CD4-positive, alpha-beta memory T cell (primary cell): ENCODE measurements around the gene ACVRL1. TPM values are rescaled to one million over a fixed set of nuclear protein-coding genes. Genes with fewer than 3 reads are reported as not detected.

Experiments
- CTCF ChIA-PET: fragments of 350-600 bp; sonication (Branson Sonifier 250); formaldehyde crosslinking; loops from one replicate; lab custom pipeline; 2021; ENCODE audit warnings: inconsistent platforms; ENCODE audit not compliant: partially characterized antibody; lab: Charles Lee
- POLR2A ChIA-PET: fragments of 350-600 bp; sonication (Branson Sonifier 250); formaldehyde crosslinking; loops from one replicate; lab custom pipeline; 2021; ENCODE audit not compliant: partially characterized antibody; lab: Charles Lee
- DNase-seq, 5 donors: peaks; one replicate each; pipeline versions ENCODE4 v3.0.0 to v3.0.0-alpha.2; 2020 to 2022; ENCODE audit warnings: mixed read lengths in 1 of 5
- H3K27ac ChIP-seq: one replicate; pipeline ENCODE4 v1.7.0; 2013; ENCODE audit warnings: low read depth, low read length
- H3K27me3 ChIP-seq: 2 replicates; pipeline ENCODE4 v1.7.0; 2013; ENCODE audit warnings: mild to moderate bottlenecking, low read length, moderate library complexity; ENCODE audit not compliant: insufficient read depth
- H3K36me3 ChIP-seq: 2 replicates; pipeline ENCODE4 v1.7.0; 2013; ENCODE audit warnings: mild to moderate bottlenecking, low read length, moderate library complexity; ENCODE audit not compliant: insufficient read depth
- H3K4me1 ChIP-seq: 2 replicates; pipeline ENCODE4 v1.7.0; 2013; ENCODE audit warnings: mild to moderate bottlenecking, low read length, moderate library complexity; ENCODE audit not compliant: insufficient read depth
- H3K4me3 ChIP-seq, 2 donors: one replicate each; pipeline ENCODE4 v1.7.0; 2013; ENCODE audit warnings: low read length in 2 of 2, mild to moderate bottlenecking in 1 of 2
- H3K9me3 ChIP-seq, 2 donors: one replicate each; pipeline ENCODE4 v1.7.0; 2013; ENCODE audit warnings: low read length in 2 of 2, control low read depth in 1 of 2; ENCODE audit not compliant: control insufficient read depth in 1 of 2
- H3K27ac Mint-ChIP-seq, 7 donors: one replicate each; pipeline ENCODE4 v1.8.0; 2020 to 2021; ENCODE audit warnings: mixed read lengths in 7 of 7, mild to moderate bottlenecking in 6 of 7, inconsistent platforms in 3 of 7, moderate library complexity in 3 of 7
- H3K27me3 Mint-ChIP-seq, 2 donors: one replicate each; pipeline ENCODE4 v1.8.0; 2020 to 2021; ENCODE audit warnings: mixed read lengths in 2 of 2
- H3K36me3 Mint-ChIP-seq, 2 donors: one replicate each; pipeline ENCODE4 v1.8.0; 2020 to 2021; ENCODE audit warnings: mixed read lengths in 2 of 2, inconsistent platforms in 1 of 2, mild to moderate bottlenecking in 1 of 2
- H3K4me1 Mint-ChIP-seq, 4 donors: one replicate each; pipeline ENCODE4 v1.8.0; 2020 to 2021; ENCODE audit warnings: mixed read lengths in 4 of 4, mild to moderate bottlenecking in 1 of 4
- H3K4me3 Mint-ChIP-seq, 8 donors: one replicate each; pipeline ENCODE4 v1.8.0; 2020 to 2021; ENCODE audit warnings: mixed read lengths in 8 of 8, mild to moderate bottlenecking in 7 of 8, moderate library complexity in 6 of 8, inconsistent platforms in 3 of 8
- H3K9me3 Mint-ChIP-seq, 8 donors: one replicate each; pipeline ENCODE4 v1.8.0; 2020 to 2021; ENCODE audit warnings: mixed read lengths in 8 of 8, mild to moderate bottlenecking in 5 of 8, inconsistent platforms in 3 of 8, moderate library complexity in 1 of 8
- intact Hi-C: fragments of 100-400 bp; cut with micrococcal nuclease; formaldehyde crosslinking; loops from one replicate; pipeline ENCODE4 v1.15.1; 2023
- polyA plus RNA-seq, 2 donors: library from polyadenylated mRNA; unstranded; fragments of 300-500 nt; fragmentation: Illumina TruSeq; gene quantifications; one replicate each; pipeline ENCODE4 v1.2.3, GENCODE V29; 2021
- total RNA-seq, 2 experiments: library from RNA; stranded (reverse); gene quantifications; one replicate each; pipeline ENCODE4 v1.2.3, GENCODE V29; 2021

ACVRL1 gene
- total and polyA plus RNA-seq, 4 experiments from 2014 or later, result 0.15 to 0.83 TPM; not detected in 2

DNA sequence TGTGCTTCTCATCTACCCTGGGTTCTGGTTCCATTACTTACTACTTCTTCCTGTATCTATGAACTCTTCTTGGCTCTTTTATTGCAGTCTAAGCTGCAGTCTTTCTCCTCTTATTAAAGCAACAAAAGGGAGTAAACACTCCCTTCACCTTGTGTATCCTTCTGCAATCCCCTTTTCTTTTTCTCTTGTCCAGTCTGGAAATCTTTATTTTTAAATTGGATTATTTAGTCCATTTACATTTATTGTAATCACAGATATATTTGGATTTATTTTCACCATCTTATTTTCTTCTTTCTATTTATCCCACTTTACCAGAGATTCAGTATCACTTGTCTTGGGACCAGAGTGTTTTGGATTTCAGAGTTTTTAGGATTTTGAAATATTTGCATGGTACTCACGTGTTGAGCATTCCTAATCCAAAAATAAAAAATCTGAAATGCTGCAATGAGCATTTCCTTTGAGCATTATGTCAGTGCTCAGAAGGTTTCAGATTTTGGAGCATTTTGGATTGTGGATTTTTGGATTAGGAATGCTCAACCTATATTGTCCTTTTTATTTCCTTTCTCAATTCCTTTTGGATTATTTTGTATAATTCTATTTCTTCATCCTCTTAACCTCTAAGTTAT, 37.4 kb downstream of the ACVRL1 start:
- CTCF ChIA-PET, result interaction anchor here (1.2 kb wide), 1 partner anchor 36 kb away, joined by 3 read pairs; no protein-coding TSS in a partner anchor
- no peak for DNase-seq
- H3K27ac Mint-ChIP-seq, result no peak overlapping the region
- Histone ChIP-seq H3K36me3 (no peaks in the 10 kb centered on the region), H3K4me1 (no peaks in the 10 kb centered on the region), H3K27ac (no peak overlapping the region), H3K9me3 (no peaks in the 10 kb centered on the region), H3K27me3 (no peaks in the 10 kb centered on the region), H3K4me3 (no peak overlapping the region)
- H3K27me3 Mint-ChIP-seq, result peaks cover 11 to 12% of the 10 kb centered on the region in 2 donors
- H3K4me3 Mint-ChIP-seq, result no peak overlapping the region
- H3K36me3 Mint-ChIP-seq, result peaks cover 2 to 6% of the 10 kb centered on the region in 2 donors
- POLR2A ChIA-PET, result no interaction called here
- peaks cover 5 to 22% (median 12%) of the 10 kb centered on the region in 8 donors for H3K9me3 Mint-ChIP-seq
- intact Hi-C loops, result no loop called here
- H3K4me1 Mint-ChIP-seq, result peaks cover 2 to 7% (median 5%) of the 10 kb centered on the region in 4 donors

DNA sequence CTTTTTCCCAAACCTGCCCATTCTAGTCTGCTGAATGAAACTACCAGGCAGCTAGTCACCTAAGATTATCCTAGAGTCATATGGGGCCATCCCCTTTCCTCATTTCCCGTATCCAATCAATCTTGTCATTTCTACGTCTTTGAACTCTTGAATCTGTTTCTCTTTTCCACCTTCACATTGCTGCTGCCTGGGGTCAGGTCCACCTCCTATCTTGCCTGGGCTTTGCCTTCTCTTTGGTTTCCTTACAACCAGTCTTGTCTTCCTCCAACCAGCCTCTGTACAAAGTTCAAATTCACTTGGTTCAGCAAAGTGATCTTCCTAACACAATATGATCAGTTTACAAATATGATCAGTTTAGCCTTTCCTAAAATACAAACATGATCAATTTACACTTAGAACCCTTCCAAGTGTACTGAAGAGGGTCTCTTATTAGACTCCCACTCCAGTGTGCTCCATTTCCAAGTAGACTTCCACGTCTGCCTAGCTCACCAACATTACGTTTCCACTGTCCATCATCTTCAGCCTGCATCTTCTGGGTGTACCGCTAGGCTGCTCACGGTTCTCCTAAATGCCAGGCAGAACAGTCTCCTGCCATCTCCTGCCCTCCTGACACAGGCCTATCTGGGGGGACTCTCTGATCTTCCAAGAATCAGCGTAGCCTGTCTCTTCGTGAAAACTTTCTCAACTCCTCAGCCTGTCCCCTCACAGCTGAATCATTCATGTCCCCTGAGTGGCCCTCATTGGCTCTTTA, 40.1 kb downstream of the ACVRL1 start:
- Histone ChIP-seq H3K9me3 (no peaks in the 10 kb centered on the region), H3K27me3 (no peaks in the 10 kb centered on the region), H3K36me3 (no peaks in the 10 kb centered on the region), H3K27ac (no peak overlapping the region), H3K4me1 (peaks cover 9% of the 10 kb centered on the region), H3K4me3 (no peak overlapping the region)
- no peak for DNase-seq
- H3K4me1 Mint-ChIP-seq, result peaks cover 0 to 15% (median 6%) of the 10 kb centered on the region in 4 donors
- POLR2A ChIA-PET, result no interaction called here
- intact Hi-C loops, result no loop called here
- H3K27ac Mint-ChIP-seq, result no peak overlapping the region
- no peak overlapping the region for H3K4me3 Mint-ChIP-seq
- peaks cover 8 to 9% of the 10 kb centered on the region in 2 donors for H3K27me3 Mint-ChIP-seq
- peaks cover 5 to 22% (median 12%) of the 10 kb centered on the region in 8 donors for H3K9me3 Mint-ChIP-seq
- CTCF ChIA-PET, result interaction anchor here (1.3 kb wide), 1 partner anchor 24 kb away, joined by 3 read pairs; no protein-coding TSS in a partner anchor
- peaks cover 6% of the 10 kb centered on the region in 2 donors for H3K36me3 Mint-ChIP-seq

DNA sequence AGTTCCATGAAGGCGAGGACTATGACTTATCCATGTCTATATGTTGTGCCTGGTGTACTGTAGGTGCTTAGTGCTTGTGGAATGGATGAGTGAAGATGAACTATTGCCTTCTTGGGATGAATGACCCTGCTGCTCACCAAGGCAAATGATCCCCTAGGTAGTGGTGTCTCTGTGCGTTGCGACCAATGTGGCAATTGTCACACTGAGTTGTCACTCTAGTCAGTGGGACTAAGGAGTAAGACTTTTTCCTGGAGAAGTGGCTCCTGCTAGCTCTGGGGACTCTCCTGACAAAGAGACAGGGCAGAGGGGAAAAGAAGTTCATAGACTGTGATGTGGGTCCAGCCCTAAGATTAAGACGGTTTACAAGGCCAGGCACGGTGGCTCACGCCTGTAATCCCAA, 40.8 kb downstream of the ACVRL1 start:
- Mint-ChIP-seq H3K4me3 (no peak overlapping the region), H3K9me3 (peaks cover 5 to 22% (median 12%) of the 10 kb centered on the region in 8 donors), H3K27ac (no peak overlapping the region), H3K4me1 (peaks cover 4 to 22% (median 12%) of the 10 kb centered on the region in 4 donors), H3K36me3 (peaks cover 6% of the 10 kb centered on the region in 2 donors), H3K27me3 (peaks cover 6% of the 10 kb centered on the region in 2 donors)
- no peaks in the 10 kb centered on the region for H3K27me3 ChIP-seq
- H3K4me3 ChIP-seq, result no peak overlapping the region
- no peak overlapping the region for H3K27ac ChIP-seq
- no peaks in the 10 kb centered on the region for H3K9me3 ChIP-seq
- POLR2A ChIA-PET, result no interaction called here
- intact Hi-C loops, result no loop called here
- peaks cover 16% of the 10 kb centered on the region for H3K4me1 ChIP-seq
- DNase-seq, result no peak
- CTCF ChIA-PET, result interaction anchor here (1.3 to 2.5 kb wide), 2 partner anchors 25 to 33 kb away, joined by 3 to 9 read pairs; no protein-coding TSS in a partner anchor
- no peaks in the 10 kb centered on the region for H3K36me3 ChIP-seq

DNA sequence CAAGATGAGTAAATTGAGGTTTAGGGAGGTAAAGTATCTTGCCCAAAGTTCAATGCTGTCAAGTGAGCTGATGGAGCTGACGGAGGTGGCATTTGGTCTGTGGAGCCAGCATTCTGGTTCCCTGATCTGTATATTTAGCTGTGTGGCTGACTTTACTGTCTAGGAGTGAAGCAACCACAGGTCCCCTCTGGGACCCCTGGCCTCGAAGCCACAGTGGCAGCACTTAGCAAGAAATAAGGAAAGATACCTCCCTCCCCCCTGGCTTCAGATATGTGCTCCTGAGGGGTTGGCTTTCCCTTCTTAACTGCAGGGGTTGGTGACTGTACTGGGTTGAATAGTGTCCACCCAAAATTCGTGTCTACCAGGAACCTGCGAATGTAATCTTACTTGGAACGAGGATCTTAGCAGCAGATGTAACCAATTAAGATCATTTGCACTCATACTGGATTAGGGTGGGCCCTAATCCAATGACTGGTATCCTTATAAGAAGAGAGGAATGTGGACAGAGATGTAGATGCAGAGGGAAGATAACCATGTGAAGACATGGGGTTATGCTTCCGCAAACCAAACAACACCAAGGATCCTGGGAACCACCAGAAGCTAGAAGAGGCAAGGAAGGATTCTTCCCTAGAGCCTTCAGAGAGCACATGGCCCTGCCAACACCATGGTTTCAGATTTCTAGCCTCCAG, 42.2 kb downstream of the ACVRL1 start:
- Mint-ChIP-seq H3K27ac (peak overlapping the region in 1 of 7 donors; percentile 19), H3K4me1 (peaks cover 18 to 36% (median 24%) of the 10 kb centered on the region in 4 donors), H3K27me3 (peaks cover under 1 to 3% of the 10 kb centered on the region in 2 donors), H3K4me3 (peak overlapping the region in 5 of 8 donors; percentile 6 to 61 (median 40)), H3K36me3 (peaks cover 3 to 6% of the 10 kb centered on the region in 2 donors), H3K9me3 (peaks cover under 1 to 11% (median 5%) of the 10 kb centered on the region in 8 donors)
- no peak for DNase-seq
- Histone ChIP-seq H3K9me3 (no peaks in the 10 kb centered on the region), H3K27ac (no peak overlapping the region), H3K4me3 (no peak overlapping the region), H3K27me3 (no peaks in the 10 kb centered on the region), H3K36me3 (no peaks in the 10 kb centered on the region), H3K4me1 (peaks cover 30% of the 10 kb centered on the region)
- CTCF ChIA-PET, result interaction anchor here (0.6 to 2.8 kb wide), 9 partner anchors 22 to 76 kb away, joined by 3 to 12 read pairs (median 7); no protein-coding TSS in a partner anchor
- POLR2A ChIA-PET, result interaction anchor here (1.3 kb wide), 1 partner anchor 23 kb away, joined by 4 read pairs; no protein-coding TSS in a partner anchor
- intact Hi-C loops, result loop anchor here (5.0 kb wide), 1 partner anchor 1667 kb away; the partner anchor contains the start of gene LIMA1

DNA sequence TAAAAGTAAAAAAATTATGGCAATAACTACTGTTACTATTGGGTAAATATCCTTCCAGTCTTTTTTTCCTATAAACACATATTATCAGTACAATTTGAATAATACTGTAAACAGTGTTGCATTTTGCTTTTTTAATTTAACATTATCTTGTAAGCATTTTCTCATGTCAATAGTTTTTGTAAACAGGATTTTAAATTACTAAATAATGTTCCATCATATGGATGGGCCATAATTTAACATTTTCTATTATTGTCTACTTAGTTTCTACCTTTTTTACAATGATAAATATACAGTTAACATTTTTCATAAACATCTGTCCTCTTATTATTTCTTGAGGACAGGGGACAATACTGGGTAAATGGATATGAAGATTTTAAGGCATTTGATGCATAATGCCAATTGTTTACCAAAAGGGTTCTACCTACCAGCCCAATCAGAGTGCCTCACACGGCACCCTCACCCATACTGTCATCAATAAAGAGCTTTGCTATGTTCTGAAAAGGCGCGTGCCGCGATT, 43.4 kb downstream of the ACVRL1 start:
- Mint-ChIP-seq H3K4me3 (peak overlapping the region; percentile 87 to 98 (median 95)), H3K27me3 (peaks cover 0 to 2% of the 10 kb centered on the region in 2 donors), H3K9me3 (no peaks in the 10 kb centered on the region), H3K27ac (peak overlapping the region; percentile 29 to 97 (median 95)), H3K4me1 (peaks cover 27 to 49% (median 35%) of the 10 kb centered on the region in 4 donors), H3K36me3 (peaks cover 0 to 3% of the 10 kb centered on the region in 2 donors)
- no peaks in the 10 kb centered on the region for H3K9me3 ChIP-seq
- peak overlapping the region; percentile 63 for H3K27ac ChIP-seq
- peak overlapping the region; percentile 50 to 83 for H3K4me3 ChIP-seq
- H3K4me1 ChIP-seq, result peaks cover 30% of the 10 kb centered on the region
- no peaks in the 10 kb centered on the region for H3K36me3 ChIP-seq
- DNase-seq, result no peak
- CTCF ChIA-PET, result interaction anchor here (0.5 to 2.8 kb wide), 6 partner anchors 20 to 72 kb away, joined by 3 to 12 read pairs (median 7); no protein-coding TSS in a partner anchor
- POLR2A ChIA-PET, result interaction anchor here (1.3 to 1.5 kb wide), 3 partner anchors 21 to 30 kb away, joined by 3 to 6 read pairs (median 4); no protein-coding TSS in a partner anchor
- H3K27me3 ChIP-seq, result no peaks in the 10 kb centered on the region
- intact Hi-C loops, result loop anchor here (1.0 to 5.0 kb wide), 3 partner anchors 21 to 1668 kb away; partner anchors contain the start of gene LIMA1

DNA sequence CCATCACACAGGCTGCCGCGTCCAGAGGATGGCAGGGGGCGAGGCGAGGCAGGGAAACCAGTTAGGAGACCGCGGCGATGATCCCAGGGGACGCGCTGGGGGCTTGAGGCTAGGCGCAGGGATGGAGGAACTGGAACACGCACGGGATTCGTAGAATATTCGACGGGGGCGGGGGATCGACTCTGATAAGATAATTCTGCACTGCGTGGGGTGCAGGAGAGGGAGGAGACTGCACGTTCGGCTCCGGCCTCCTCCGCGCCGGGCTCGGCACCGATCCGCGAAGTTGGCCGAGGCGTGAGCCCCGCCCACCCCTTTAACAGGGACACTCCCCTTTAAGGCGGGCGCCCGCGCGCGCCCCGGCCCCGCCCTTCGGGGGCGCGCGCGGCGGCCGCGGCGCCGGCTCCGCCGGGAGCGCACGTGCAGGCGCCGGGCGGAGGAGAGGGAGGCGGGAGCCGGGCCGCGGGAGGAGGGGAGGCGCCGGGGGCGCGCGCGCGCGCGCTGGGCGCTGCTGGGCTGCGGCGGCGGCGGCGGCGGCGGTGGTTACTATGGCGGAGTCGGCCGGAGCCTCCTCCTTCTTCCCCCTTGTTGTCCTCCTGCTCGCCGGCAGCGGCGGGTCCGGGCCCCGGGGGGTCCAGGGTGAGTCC, 44.0 kb downstream of the ACVRL1 start, which contains the start of gene ACVR1B:
Gene ACVR1B (plus strand): TSS at position 501 of the 644 bp plus-strand sequence. CDS start 45 bp downstream, at position 546.
- Mint-ChIP-seq H3K4me1 (peaks cover 29 to 52% (median 40%) of the 10 kb centered on the region in 4 donors), H3K27ac (peak within 1 kb of the TSS; percentile 49 to 97 (median 95)), H3K27me3 (peaks cover 0 to 2% of the 10 kb centered on the region in 2 donors), H3K9me3 (no peaks in the 10 kb centered on the region), H3K36me3 (peaks cover 0 to 3% of the 10 kb centered on the region in 2 donors), H3K4me3 (peak within 1 kb of the TSS; percentile 87 to 98 (median 95))
- CTCF ChIA-PET, result interaction anchor here (1.4 to 2.8 kb wide), 3 partner anchors 20 to 72 kb away, joined by 7 to 12 read pairs (median 7); no protein-coding TSS in a partner anchor
- DNase-seq, result peak; percentile 88 to 92 (median 89)
- Histone ChIP-seq H3K4me3 (peak within 1 kb of the TSS; percentile 61 to 83), H3K27ac (peak within 1 kb of the TSS; percentile 63), H3K4me1 (peaks cover 30% of the 10 kb centered on the region), H3K36me3 (no peaks in the 10 kb centered on the region), H3K9me3 (no peaks in the 10 kb centered on the region), H3K27me3 (no peaks in the 10 kb centered on the region)
- intact Hi-C loops, result loop anchor here (1.0 to 5.0 kb wide), 3 partner anchors 20 to 1669 kb away; partner anchors contain the start of gene LIMA1
- POLR2A ChIA-PET, result interaction anchor here (0.7 to 1.5 kb wide), 5 partner anchors 20 to 131 kb away, joined by 3 to 6 read pairs (median 3); no protein-coding TSS in a partner anchor
